ENCODE measurements around the gene DLGAP1. TPM values are rescaled to one million over a fixed set of nuclear protein-coding genes. Genes with fewer than 3 reads are reported as not detected.

DLGAP1 gene
- total RNA-seq, 3 donors from 2014 or later (not counting 1 experiment from before 2014, with no cell fraction given), result not detected

DNA sequence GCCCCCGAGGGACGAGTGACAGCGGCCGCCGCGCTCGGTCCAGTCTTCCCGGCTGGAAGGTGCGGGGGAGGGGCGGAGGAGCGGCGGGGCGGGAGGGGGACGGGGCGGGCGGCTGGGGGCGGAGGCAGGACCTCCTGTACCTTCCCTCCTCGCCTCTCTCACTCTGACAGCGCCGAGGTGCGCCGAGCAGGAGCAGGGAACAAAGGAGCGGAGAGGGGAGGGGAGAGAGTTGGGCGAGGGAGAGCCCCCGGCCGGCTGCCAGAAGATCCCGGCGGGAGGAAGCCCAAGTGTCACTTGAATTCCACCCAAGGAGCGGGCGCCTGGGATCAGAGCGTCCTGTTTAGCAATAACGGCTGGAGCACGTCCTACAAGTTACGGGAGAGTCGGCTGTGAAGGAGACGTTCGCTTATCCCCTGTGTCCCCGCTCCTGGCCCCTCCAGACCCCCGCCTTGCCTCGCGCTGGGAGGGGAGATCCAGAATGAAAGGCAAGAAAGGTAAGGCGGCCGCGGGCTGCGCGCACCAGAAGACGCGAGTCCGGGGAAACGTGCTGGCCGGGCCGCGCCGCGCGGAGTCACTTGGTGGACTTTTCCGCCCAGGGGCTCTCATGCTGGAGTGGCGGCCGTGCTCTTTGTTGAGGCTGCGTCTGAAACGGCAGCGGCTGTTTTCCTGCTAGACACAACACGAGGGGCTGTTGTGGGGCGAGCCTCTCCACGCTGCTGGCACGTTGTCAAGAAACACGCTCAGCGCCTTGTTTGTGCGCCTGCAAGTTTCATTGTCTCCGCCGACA is 1004.9 kb downstream of the DLGAP1 start, which contains the start of gene TGIF1:
Gene TGIF1, plus strand, starts transcription at position 161 of the 787 bp plus-strand sequence. Its CDS starts 318 bp downstream, at position 479.
- H3K4me1 Mint-ChIP-seq, result peaks cover 45 to 52% of the 10 kb centered on the region in 2 donors
- WGBS (ENCODE audit: insufficient coverage), result under 1% methylated on average over 62 of the region's 71 CpGs

DNA sequence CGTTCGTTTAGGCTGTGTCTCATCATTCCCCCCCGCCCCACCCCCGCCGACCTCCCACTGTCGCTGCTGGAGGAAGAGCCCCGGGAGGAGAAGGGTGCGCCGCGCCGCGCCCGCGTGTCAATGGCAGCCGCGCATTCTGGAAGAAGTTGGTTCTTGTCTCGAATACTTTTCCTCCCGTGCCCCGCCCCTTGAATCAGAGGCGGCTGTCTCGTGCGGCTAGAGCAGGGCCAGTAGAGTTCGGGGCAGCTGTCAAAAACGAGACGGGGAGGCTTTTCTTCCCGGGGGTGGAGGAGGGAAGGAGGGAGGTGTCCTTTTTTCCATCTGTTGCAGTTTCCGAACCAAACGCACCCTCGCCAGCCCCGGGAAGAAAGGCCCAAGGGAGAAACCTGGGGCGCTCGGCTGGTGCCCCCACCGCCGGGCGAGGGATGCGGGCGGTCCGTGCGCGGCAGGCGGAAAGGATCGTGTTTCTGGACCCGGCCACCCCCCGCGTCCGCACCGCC is 1005.5 kb downstream of the DLGAP1 start:
- Histone ChIP-seq H3K36me3 (ENCODE audit: control insufficient read depth, insufficient read depth, low read length) (no peaks in the 10 kb centered on the region), H3K4me3 (ENCODE audit: low read length) (peak overlapping the region; percentile 91), H3K27me3 (ENCODE audit: control insufficient read depth, insufficient read depth, low read length) (no peaks in the 10 kb centered on the region), H3K27ac (ENCODE audit: low read length) (peak overlapping the region; percentile 97), H3K9me3 (ENCODE audit: control insufficient read depth, insufficient read depth, low read length) (no peaks in the 10 kb centered on the region), H3K4me1 (ENCODE audit: control insufficient read depth, insufficient read depth, low read length) (peaks cover 45% of the 10 kb centered on the region)
- DNase-seq (no peak), ATAC-seq (no peak)
- no peaks in the 10 kb centered on the region for H3K27me3 Mint-ChIP-seq (ENCODE audit: low read depth in 2 of 2)
- H3K36me3 Mint-ChIP-seq, result no peaks in the 10 kb centered on the region
- TF ChIP-seq CTCF (IDR thresholded peaks at IDR 0.05), result no peak
- H3K4me3 Mint-ChIP-seq, result peak overlapping the region; percentile 97
- H3K4me1 Mint-ChIP-seq, result peaks cover 40 to 48% of the 10 kb centered on the region in 2 donors
- H3K9me3 Mint-ChIP-seq, result no peaks in the 10 kb centered on the region
- WGBS (ENCODE audit: insufficient coverage), result 0% methylated on average over 44 of the region's 47 CpGs
- peak overlapping the region; percentile 99 to 100 for H3K27ac Mint-ChIP-seq
- intact Hi-C loops (cut with micrococcal nuclease), result loop anchor here (1.0 to 10.0 kb wide), 6 partner anchors 63 to 489 kb away; partner anchors contain the start of genes MYL12A and MYL12B

More for the DNA sequence above, 1004.9 kb downstream of the DLGAP1 start, which contains the start of gene TGIF1:
- peak within 1 kb of the TSS; percentile 91 for H3K4me3 ChIP-seq (ENCODE audit: low read length)
- DNase-seq (peak; percentile 65 to 93), ATAC-seq (peak; percentile 1 to 13 (median 6))
- intact Hi-C loops (cut with micrococcal nuclease), result loop anchor here (5.0 to 10.0 kb wide), 3 partner anchors 125 to 188 kb away; partner anchors contain the start of gene MYL12B
- no peaks in the 10 kb centered on the region for H3K27me3 ChIP-seq (ENCODE audit: control insufficient read depth, insufficient read depth, low read length)
- H3K9me3 ChIP-seq (ENCODE audit: control insufficient read depth, insufficient read depth, low read length), result no peaks in the 10 kb centered on the region
- H3K36me3 ChIP-seq (ENCODE audit: control insufficient read depth, insufficient read depth, low read length), result no peaks in the 10 kb centered on the region
- no peaks in the 10 kb centered on the region for H3K27me3 Mint-ChIP-seq (ENCODE audit: low read depth in 2 of 2)
- H3K4me1 ChIP-seq (ENCODE audit: control insufficient read depth, insufficient read depth, low read length), result peaks cover 45% of the 10 kb centered on the region
- TF ChIP-seq CTCF (IDR thresholded peaks at IDR 0.05), result no peak
- peak within 1 kb of the TSS; percentile 97 for H3K4me3 Mint-ChIP-seq
- no peaks in the 10 kb centered on the region for H3K36me3 Mint-ChIP-seq
- peak within 1 kb of the TSS; percentile 97 for H3K27ac ChIP-seq (ENCODE audit: low read length)
- H3K9me3 Mint-ChIP-seq, result no peaks in the 10 kb centered on the region
- peak within 1 kb of the TSS; percentile 99 to 100 for H3K27ac Mint-ChIP-seq

DNA sequence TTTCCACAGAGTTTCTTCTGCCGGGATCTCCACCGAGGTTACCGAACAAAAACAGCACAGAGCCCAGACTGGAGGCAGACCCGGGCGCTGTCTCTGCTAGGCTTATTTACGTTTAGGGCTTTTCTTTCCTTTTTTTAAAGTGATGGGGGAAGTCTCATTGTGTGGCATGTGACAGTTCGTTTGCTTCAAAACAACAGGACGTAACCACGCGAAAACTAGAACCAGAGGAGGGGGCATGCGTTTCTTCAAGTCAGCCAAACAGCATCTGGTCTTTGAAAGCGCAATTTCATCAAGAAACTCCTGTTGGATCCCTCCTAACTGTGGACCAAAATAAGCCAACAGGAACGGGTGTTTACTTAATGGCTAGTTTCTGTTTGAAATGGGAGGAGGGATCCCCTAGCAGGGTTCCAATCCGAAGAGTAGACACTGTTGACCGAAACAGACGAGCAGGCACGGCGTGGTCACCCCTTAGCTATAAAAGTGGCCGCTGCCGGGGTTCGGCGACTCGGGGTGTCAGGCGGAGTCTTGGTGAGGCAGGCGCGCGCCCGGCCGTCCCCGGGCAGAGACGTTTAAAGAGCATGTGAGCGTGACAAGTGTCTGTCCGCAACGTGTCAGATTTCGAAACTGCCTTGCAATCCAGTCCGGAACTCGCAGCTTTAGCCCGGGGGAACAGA is 1006.1 kb downstream of the DLGAP1 start:
- H3K27me3 ChIP-seq (ENCODE audit: control insufficient read depth, insufficient read depth, low read length), result no peaks in the 10 kb centered on the region
- H3K9me3 Mint-ChIP-seq, result no peaks in the 10 kb centered on the region
- no peaks in the 10 kb centered on the region for H3K36me3 ChIP-seq (ENCODE audit: control insufficient read depth, insufficient read depth, low read length)
- peak overlapping the region; percentile 97 for H3K27ac ChIP-seq (ENCODE audit: low read length)
- peak overlapping the region; percentile 91 for H3K4me3 ChIP-seq (ENCODE audit: low read length)
- H3K27ac Mint-ChIP-seq, result peak overlapping the region; percentile 99 to 100
- no peaks in the 10 kb centered on the region for H3K36me3 Mint-ChIP-seq
- H3K9me3 ChIP-seq (ENCODE audit: control insufficient read depth, insufficient read depth, low read length), result no peaks in the 10 kb centered on the region
- peaks cover 37 to 47% of the 10 kb centered on the region in 2 donors for H3K4me1 Mint-ChIP-seq
- ATAC-seq (peak; percentile 46 to 76 (median 65)), DNase-seq (peak; percentile 85 to 93)
- under 1% methylated on average over 38 of the region's 38 CpGs for WGBS (ENCODE audit: insufficient coverage)
- H3K4me1 ChIP-seq (ENCODE audit: control insufficient read depth, insufficient read depth, low read length), result peaks cover 45% of the 10 kb centered on the region
- intact Hi-C loops (cut with micrococcal nuclease), result loop anchor here (1.0 to 2.0 kb wide), 4 partner anchors 64 to 488 kb away; partner anchors contain the start of gene MYL12A
- TF ChIP-seq CTCF (IDR thresholded peaks at IDR 0.05), result no peak
- H3K4me3 Mint-ChIP-seq, result peak overlapping the region; percentile 97
- no peaks in the 10 kb centered on the region for H3K27me3 Mint-ChIP-seq (ENCODE audit: low read depth in 2 of 2)
